GM18909 (cell line): ENCODE data around the gene RFESD.
"Not testable (repeated sequence)": the region's sequence is repeated elsewhere in the genome, so short reads cannot be mapped to it uniquely, and the experiment has no call there.

ENCODE experiments used
- ATAC-seq: cut with Tn5 transposase; IDR thresholded peaks from one replicate; pipeline ENCODE4 v1.9.1; 2021; ENCODE audit warnings: mild to moderate bottlenecking; ENCODE audit not compliant: unreplicated experiment, poor library complexity

The RFESD gene

DNA sequence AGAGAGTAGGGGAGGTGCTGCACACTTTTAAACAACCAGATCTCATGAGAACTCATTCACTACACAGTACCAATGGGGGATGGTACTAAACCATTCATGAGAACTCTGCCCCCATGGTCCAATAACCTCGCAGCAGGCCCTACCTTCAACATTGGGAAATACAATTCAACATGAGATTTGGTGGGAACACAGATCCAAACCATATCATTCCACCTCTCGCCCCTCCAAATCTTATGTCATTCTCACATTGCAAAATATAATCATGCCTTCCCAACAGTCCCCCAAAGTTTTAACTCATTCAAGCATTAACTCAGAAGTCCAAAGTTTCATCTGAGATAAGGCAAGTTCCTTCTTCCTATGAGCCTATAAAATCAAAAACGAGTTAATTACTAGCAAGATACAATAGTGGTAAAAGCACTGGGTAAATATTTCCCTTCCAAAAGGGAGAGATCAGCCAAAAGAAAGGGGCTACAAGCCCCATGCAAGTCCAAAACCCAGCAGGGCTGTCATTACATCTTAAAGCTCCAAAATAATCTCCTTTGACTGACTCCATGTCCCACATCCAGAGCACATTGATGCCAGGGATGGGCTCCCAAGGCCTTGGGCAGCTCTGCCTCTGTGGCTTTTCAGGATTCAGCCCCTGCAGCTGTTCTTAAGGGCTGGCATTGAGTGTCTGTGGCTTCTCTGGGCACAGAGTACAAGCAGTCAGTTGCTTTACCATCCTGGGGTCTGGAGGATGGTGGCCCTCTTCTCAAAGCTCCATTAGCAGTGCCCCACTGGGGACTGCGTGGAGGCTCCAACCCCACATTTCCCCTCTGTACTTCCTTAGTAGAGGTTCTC lies 18.4 kb upstream of the RFESD start:
- ATAC-seq: no peak

DNA sequence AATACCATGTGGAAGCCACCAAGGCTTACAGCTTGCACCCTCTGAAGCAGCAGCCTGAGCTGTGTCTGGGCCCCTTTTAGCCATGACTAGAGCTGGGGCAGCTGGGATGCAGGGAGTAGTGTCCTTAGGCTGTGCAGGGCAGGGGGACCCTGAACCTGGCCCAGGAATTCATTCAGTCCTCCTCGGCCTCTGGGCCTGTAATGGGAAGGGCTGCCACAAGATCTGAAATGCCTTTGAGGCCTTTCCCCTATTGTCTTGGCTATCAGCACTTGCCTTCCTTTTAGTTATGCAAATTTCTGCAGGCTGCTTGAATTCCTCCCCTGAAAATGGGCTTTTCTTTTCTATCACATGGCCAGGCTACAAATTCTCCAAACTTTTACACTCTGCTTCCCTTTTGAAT lies 17.6 kb upstream of the RFESD start:
- ATAC-seq: no peak

DNA sequence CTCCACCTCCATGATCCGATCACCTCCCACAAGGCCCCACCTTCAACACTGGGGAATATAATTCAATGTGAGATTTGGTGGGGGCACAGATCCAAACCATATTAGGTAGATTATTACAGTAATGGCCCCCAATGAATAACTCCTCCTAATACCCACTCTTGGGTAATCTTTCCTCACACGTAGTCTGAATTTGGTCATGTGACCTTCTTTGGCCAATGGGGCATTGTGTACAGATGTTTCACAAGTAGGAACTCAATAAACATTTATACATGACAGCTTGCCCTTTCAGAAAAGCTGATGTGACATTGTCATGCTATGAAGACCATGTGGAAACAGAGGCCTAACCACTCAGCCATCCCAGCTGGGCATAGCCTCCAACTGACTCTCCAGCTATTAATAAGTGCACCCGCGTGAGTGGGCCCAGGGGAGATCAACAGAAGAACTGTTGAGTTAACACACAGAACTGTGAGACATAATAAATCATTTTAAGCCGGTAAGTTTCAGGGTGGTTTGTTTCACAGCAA lies 16.1 kb upstream of the RFESD start:
- ATAC-seq: no peak

DNA sequence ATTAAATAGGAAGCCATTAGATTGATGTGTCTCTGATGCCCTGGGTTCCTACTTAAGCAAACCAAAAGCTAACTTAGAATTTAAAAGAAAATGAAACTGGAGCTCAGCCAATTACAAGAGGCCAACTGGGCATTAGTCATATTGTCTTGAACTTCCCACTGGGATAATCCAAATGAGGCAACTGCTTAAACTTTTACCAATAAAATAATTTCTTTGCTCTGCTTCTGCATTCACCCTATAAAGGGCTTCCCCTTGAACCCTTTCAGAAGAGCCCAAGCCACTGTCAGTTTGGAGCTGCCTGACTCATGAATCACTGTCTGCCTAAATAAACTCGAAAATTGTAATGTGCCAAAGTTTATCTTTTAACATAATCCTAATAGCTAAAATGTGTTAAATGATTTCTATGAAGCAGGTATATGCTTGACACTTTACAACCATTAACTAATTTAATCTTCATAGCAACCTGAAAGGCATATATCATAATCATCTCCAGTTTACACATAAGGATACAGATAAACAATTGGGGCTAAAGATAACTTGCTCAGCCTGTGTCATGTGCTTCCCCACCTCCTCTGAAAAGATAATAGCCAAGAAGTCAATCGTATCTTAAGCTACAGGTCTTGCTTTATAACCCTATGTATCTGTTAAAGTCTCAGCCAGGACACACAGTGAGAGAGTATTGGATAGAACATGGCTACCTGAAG lies 15.2 kb upstream of the RFESD start:
- peak; percentile 22 for ATAC-seq

DNA sequence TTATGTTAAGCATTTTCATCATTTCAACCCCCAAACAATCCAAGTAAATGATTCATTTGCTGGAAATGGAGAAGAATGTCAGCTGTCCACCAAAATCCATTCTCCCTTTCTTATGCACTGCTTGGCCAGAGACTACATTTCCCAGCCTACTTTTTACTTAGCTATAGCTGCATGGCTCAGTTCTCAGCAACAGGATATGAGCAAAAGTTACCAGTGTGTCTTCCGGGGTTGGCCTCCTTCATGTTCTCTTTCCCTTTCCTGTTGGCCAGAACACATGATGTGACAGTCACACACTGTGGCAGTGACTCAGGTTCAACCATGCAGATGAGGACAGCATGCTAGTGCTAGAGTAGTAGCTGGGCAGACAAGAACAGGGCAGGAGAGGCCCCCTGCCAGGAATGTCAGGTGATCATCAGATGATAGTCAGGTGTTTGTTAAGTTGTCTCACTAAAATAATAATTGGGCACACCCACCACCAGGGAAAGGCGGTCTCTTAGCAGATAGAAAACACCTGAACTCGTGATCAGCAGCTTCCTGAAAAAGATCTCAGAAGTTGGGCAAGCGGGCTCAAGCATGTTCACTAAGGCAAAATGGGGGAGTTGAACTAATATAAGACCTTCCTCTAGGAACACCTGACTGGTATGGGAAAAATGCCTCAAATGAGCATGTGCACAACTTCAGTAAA lies 14.4 kb upstream of the RFESD start:
- ATAC-seq: peak; percentile 94

DNA sequence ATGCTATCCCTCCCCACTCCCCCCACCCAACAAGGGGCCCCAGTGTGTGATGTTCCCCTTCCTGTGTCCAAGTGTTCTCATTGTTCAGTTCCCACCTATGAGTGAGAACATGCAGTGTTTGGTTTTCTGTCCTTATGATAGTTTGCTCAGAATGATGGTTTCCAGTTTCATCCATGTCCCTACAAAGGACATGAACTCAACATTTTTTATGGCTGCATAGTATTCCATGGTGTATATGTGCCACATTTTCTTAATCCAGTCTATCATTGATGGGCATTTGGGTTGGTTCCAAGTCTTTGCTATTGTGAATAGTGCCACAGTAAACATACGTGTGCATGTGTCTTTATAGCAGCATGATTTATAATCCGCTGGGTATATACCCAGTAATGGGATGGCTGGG lies 13.6 kb upstream of the RFESD start:
- ATAC-seq: not testable (repeated sequence)

DNA sequence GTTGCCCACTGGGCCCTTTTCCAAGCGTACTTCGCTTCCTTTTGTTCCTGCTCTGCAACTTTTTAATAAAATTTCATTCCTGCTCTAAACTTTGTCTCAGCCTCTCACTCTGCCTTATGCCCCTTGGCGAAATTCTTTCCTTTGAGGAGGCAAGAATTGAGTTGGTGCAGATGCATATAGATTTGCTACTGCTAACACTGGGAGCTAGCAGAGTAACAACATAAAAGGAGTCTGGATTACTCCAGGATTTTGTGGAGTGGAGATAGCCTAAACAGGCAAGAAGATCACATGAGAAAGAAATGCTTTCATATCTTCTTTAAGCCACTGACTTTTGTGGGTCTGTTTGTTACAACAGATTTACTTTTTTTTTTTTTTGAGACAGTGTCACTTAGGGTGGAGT lies 12.9 kb upstream of the RFESD start:
- no peak for ATAC-seq

DNA sequence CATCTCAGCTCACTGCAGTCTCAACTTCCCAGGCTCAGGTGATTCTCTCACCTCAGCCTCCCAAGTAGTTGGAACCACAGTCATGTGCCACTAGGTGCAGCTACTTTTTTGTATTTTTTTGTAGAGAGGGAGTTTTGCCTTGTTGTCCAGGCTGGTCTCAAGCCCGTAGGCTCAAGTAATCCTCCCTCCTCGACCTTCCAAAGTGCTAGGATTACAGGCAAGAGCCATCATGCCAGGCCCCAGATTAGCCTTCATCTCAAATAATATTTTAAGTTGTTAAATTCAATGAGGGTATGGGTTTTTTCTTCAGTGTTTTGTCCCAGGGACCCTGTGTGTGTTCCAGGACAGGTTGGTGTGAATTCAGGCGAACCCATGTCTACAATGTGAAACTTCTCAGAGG lies 12.5 kb upstream of the RFESD start:
- no peak for ATAC-seq

DNA sequence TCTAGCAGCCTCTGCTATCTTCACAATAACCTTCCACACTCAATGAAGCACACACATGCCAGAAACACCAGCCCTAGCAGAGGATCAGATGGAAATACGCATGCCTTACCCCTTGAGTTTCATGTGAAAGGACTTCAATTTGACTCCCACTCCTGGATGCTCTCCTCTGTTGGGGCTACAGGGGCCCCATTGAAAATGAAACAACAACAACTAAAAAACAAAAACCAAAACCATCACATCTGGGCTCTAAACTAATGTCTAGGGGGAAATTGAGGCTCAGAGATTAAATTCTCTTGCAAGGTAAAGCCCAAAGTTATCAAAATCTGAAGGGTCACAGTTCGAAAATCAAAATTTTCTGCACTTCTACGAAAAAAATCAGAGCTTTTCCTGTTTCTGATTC lies 7.9 kb upstream of the RFESD start:
- ATAC-seq: no peak

DNA sequence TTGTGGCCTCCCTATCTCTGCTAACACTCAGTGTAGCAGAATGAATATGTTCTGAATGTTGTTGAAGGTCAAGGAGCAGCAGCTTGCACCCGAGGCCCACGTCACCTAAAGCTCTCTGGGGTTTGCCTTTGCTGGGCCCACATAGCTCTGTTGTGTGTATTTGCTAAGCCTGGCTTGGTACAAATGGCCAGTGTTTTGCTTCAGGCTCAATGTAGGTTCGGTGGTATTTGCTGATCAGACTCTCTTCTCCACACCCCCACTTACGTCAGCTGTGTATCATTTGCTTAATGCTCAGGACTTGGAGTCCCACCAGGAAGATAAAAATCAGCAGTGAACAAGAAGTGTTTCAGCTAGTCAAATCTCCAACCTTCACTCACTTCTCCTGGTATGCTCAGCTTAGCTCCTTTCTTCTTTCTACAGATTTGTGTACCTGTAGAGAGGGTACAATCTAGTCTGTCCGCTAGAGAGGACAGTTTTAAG lies 4.8 kb upstream of the RFESD start:
- ATAC-seq: no peak

DNA sequence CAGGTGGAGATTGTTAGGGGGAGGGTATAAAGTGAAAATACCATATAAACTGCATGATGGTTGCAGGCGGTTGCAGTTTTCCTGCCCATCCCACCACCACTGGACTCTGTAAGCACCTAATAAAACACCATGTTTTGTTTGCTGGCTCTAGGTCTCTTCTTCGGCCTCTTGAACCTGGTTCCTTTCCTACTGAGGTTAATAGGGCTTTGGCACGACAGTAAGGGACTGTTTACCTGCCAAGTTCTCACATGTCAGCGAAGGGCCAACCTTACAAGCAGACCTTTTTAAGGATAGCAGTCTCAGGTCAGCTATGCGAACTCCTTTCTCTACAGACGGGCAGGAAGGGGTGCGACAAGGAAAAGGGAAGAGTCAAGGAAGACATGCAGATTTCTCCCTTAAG lies 3.4 kb upstream of the RFESD start:
- no peak for ATAC-seq

DNA sequence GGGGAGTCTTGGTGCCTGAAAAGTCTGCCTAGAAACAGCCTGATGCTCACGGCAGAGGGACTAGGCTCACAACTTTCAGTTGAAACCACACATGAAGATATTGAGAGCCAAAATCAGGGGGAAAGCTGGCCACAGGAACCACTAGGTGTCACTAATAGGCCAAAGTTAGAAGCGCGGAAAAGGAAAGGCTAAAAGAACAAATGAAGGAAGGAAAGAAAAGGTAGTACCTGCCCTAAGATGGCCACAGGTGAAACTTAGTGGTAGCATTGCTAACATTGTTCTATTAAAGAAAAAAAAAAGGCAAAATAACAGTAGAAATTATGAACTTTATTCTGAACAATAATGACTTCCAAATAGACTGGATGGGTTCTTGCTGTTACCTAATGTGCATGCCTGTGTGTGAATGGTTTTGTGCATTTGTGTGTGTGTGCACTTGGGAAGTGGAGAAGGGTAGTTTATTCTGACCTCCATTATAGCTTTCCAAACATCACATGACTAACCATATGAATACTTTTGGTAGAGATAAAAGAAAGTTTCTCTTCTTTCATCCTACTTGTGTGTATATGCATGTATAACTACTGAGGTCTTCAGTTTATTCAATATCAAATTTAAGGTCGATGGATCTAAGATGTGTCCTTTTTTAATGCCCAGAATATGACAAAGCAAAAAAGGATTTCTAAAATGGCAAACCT lies 2.1 kb upstream of the RFESD start:
- peak; percentile 31 for ATAC-seq

DNA sequence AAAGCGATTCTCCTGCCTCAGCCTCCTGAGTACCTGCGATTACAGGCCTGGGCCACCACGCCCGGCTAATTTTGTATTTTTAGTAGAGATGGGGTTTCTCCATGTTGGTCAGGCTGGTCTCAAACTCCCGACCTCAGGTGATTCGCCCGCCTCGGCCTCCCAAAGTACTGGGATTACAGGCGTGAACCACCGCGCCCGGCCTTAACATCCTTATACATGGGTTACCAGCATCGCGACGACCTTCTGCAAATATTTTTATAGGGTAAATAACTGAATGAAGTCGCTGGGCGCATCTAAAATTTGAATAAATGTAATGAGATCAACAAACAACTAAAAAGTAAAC lies 380 bp upstream of the RFESD start:
- not testable (repeated sequence) for ATAC-seq

DNA sequence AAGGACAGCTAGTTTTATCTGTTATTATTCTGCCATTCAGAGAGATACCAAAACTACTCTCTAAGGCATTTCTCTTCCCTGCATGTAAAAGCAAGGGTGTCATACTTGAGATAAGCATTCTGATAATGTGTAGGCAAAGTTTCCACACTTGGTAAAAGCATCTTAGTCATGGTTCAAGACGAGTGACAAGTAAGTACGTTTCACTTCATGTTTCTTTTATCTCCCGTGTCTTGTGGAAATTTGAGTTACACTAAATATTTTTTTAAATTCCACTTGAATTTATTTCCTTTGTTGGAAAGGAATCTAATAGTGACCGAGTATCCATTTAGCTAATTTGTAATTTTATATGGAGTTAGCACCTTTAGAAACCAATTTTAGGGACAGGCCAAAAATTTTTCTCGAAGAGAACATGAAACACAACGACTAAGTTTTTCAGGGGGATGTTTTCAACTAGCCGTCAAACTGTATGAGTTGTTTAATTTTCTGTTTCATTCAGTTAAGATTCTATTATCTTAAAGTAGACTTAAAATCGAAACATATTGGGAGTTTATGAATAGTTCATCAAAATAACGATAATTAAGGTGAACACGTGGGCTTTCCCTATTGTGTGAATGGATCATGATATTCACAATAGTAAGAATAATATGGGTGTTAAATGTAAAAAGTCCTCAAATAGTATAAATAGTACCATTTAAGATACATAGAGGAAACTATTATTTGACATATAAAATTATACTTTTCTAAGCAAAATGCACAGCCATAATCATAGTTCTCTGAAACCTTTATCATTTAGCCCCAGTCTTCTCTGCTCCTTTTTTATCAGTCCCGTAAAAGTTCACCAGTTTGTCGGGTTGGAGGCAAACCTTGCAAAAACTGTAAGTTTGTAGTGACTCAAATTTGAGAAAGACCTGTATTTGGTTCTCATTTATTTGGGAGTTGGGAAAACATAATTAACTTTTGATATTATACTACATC lies 1.6 kb downstream of the RFESD start:
- no peak for ATAC-seq

DNA sequence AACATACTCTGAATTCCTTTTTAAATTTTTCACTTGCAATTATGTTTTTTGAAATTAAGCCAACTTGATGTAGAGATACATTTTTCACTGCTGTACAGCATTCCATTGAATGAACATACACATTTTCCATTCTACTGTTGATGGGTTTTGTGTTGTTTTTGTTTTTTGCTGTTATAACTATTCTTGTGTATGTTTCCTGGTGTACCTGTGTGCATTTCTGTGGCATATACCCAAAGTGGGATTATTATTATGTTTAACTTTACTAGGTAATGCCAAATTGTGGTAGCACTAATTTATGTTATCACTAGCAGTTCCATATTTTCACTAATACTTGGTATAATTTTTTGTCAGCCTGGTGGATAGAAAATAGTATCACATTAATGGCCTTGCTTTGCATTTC lies 2.7 kb downstream of the RFESD start:
- ATAC-seq: no peak

DNA sequence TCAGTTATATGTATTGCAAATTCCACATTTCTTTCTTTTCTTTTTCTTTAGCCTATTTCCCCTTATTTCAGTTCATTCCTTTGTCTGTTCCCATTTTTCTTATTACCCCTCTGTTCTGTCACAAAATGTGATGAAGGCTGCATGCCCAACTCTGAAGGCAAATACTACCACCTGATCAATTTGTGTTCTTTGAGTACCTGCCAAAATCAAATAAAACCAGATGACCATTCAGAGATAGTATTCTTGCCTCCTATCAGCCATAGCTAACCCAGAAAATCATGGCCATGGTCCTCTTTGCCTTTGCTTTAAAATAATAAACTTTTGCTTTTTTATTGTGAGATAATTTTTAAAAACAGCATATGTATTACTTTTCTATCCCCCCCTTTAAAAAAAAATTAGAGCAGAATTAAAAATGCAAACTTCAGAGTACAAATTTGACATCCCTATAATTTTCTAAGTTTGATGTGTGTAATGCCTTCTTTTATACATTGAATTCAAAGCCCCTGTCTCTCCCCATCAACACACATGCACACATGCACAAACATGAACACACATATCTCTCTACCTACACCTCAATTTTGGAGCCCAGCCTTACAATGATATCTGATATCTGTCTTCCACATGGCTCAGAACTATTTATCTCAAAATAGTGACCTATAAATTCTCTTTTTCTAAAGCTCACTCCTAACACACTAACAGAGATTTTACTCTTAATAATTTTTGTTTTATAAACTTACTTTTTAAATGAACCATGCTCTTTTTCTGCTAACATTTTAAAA lies 3.5 kb downstream of the RFESD start:
- no peak for ATAC-seq

DNA sequence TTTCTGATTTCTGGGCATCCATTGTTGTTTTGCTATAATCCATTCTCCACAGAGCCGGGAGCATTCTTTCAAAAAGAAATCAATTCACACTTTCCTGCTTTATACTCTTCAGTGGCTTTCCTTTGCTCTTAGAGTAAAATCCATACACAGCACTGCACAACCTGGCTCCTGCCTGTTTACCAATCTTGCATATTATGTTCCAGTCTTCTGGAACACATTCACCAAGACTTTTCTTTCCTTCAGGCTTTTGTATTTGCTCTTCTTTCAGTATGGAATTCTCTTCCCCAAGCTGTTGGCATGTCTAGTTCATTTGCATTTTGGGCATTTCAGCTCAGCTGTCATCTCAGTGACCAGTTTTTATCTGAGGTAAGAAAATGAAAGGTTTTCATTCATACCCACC lies 6.3 kb downstream of the RFESD start:
- ATAC-seq: no peak

DNA sequence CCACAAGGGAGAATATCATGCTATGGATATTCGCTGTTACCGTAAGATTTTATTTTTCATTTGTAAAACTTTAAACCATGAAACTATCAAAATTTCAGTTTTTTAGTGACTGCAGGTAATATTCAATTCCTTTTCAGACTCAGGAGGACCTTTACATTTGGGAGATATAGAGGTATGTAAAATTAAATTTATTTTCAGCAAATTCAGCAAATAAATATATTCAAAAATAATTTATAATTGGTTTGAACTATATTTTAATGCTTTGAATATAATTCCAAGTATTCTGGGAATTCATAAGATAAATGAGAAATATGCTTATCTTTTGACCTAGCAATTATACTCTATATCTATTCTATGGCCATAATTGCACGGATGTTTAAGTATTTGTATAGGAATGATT lies 7.6 kb downstream of the RFESD start:
- ATAC-seq: no peak

DNA sequence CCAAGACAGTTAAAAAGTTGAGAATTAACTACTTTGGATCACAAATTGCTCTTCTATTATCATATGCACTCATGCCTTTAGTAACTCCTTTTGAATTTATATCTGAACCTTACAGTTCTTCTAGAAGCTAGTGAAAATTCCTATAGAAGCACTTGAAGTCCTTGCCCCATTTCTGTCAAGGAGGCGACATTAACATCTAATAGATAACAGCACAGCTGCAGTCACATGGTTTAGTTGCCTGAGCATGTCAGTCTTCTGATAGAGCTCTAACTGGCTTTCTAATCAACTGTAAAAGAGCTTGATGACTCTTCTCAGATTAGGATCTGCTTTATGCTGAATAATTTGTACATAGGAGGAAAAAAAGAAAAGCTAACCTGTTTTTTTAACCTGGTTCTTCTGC lies 9.0 kb downstream of the RFESD start:
- ATAC-seq: no peak
